GM18907 (cell line): ENCODE measurements around the gene HECTD1.
A peak's percentile ranks its signal among the peaks of the same experiment; 100 is the strongest.
"Not testable (repeated sequence)": the region's sequence is repeated elsewhere in the genome, so short reads cannot be mapped to it uniquely, and the experiment has no call there.

Source experiments
- ATAC-seq: cut with Tn5 transposase; IDR thresholded peaks from one replicate; pipeline ENCODE4 v1.9.1; 2021; ENCODE audit warnings: mild to moderate bottlenecking, moderate library complexity; ENCODE audit not compliant: unreplicated experiment

HECTD1 gene

DNA sequence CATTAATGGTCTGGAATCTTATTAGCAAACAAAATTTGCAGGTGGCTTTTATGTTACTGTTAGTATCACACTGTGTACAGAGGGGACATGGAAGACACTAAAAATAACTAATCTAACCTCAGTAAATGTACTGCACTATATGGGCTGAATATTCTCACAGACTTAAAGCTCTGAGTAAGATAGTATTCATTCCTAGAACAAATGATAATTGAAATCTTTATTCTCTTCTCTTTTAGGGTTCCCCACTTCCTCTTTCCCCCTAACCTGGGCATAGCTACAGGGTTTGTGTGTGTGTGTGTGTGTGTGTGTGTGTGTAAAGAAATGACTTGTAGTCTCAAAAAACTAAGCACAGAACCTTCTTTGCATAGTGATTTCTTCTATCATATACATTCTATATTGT is 21.4 kb upstream of the HECTD1 start:
- ATAC-seq, result peak; percentile 92

GRCh38 chr14:31228533-31228932 is 20.9 kb upstream of the HECTD1 start:
- ATAC-seq, result peak; percentile 44

- ATAC-seq, result no peak
Measured at GRCh38 chr14:31224808-31225207, 17.2 kb upstream of the HECTD1 start.

DNA sequence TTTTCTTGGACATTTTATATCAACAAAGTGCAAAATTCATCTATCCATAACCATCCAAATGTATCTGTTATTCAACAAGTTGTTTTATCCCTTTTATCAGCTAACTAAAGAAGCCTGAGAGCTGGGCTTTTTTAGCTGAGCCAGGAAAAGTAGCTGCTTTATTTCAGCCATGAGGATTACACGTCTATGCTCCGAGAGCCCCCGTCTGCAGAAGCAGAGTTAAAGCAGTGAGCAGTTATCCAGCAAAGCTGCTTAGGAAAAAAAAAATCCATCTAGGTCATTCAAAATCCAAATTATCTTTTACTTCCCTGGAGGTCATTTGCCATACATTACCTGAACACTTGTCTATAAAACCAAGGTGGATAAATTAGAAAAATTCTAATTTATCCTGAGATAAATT is 15.7 kb upstream of the HECTD1 start:
- ATAC-seq, result no peak

- ATAC-seq, result no peak
Measured at GRCh38 chr14:31222834-31223233, 15.2 kb upstream of the HECTD1 start.

- no peak for ATAC-seq
Measured at GRCh38 chr14:31221266-31221665, 13.7 kb upstream of the HECTD1 start.

DNA sequence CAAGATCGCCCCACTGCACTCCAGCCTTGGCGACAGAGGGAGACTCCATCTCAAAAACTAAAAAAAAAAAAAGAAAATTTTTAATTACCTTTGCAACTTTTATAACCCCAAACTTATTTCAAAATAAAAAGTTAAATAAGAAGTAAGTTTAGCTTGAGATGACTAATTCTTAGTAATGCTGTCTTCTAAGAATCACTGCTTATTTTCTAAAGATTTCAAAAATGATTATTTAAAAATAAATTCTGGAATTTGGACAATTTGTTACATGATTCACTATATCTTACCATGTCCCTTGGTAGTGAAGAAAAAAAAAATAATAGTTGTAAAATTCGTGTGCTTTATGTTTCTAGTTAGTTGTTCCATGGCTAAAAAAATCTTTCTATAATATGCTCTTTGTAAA is 11.6 kb upstream of the HECTD1 start:
- ATAC-seq, result no peak

DNA sequence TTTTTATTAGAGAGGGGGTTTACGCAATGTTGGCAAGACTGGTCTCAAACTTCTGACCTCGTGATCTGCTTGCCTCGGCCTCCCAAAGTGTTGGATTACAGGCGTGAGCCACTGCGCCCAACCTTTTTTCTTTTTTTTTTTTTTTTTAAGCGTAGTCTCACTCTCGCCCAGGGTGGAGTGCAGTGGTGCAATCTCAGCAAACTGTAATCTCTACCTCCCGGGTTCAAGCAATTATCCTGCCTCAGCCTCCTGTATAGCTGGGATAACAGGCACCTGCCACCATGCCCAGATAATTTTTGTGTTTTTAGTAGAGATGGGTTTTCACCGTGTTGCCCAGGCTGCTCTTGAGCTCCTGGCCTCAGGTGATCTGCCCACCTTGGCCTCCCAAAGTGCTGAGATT is 8.8 kb upstream of the HECTD1 start:
- no peak for ATAC-seq

- ATAC-seq, result no peak
Measured at GRCh38 chr14:31212893-31213292, 5.3 kb upstream of the HECTD1 start.

DNA sequence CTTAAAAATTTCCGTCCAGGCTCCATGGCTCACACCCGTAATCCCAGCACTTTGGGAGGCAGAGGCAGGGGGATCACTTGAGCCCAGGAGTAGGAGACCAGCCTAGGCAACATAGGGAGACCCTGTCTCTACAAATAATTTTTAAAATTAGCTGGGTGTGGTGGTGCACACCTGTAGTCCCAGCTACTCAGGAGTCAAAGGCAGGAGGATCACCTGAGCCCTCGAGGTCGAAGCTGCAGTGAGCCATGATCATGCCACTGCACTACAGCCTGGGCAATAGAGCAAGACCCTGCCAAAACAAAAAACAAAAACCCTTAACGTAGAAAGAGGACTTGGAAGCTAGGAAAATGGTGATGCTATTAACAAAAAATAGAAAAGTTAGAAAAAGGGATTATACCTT is 2.0 kb upstream of the HECTD1 start:
- ATAC-seq, result no peak

DNA sequence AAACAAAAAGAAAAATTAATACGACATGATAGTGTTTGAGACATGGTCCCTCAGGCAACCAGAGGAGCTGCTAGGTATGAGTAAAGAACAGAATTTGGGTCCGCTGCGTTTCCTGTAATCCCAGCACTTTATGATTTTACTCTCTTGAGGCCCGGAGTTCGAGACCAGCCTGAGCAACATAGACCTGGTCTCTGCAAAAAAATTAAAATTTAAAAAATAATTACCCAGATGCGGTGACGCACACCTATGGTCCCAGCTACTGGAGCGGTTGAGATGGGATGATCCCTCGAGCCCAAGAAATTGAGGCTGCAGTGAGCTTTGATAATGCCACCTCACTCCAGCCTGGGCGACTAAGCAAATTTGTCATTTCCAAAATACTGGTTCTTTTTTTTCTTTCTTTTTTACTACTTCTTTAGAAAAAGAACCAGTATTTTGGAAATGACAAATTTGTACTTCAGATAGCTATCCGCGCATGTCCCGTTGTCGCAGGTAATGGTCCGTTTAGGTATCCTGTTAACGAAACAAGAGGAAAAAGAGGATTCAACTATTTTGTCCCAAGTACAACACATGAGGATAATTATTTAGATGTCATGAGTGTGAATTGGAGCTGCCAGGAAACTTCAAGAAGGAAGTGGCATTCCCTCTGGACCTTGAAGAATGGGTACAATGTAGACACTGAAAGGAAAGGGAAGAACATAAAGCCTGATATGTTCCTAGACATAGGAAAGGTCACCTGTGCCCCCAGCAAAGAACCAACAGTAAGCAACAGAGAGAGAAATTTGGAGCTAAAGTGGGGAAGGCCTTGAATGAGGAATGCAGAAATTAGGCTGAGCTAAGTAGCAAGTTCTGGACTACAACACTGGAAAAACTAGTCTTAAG is 1.2 kb upstream of the HECTD1 start:
- no peak for ATAC-seq

DNA sequence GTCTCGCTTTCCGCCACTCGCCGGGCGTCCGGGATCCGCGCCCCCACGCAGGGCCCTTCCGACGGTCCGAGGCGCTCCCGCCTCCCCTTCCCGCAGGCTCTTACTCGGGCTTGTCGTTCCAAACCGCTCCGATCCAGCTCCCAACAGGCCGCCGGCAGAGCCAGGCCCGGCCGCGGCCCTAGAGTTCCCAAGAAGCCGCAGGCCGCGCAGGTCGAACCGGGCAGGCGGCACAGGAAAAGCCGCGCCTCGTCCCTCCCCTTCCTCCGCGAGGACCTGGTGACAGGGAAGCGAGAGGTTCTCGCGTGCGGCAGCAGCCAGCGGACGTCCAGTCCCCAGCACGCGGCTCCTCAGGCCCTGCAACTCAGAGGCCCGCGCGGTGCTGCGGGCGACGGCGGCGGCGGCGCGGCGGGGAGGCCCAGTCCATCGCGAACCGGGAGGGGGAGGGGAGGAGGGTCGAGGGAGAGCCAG is 272 bp downstream of the HECTD1 start:
- peak; percentile 41 for ATAC-seq

DNA sequence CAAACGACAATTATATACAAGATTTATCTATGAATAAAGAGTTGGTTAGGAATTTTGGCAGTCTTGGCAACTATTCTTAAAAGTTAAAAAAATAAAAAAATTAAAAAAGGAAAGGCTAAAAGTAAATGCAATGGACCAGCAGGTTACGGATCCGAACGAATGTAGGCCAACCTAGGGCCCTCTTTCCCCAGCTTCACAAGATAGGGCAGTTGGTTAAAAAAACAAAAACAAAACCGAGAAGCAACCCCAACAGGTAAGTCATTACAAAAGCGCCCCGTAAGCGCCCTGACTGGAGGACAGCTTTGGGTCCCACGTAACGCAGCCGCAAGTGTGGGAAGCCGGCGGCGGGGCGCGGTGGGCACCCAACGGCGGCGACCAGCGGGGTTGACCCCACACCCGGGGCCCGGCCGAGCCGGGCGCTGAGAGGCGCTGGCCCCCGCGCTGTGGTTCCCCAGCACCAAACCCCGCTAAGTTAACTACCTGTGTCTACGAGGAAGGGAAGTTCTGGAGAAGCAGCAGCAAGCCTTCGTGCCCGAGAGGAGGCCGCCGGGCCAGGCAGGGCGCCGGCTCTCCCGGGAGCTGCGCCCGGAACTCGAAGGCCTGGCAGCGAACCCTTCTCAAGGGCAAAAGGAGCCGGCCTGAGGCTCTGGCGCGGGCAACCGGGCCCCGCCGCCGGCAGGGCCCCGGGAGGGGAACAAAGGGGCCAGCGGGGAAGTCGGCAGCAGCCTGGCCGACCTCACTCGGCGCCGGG is 882 bp downstream of the HECTD1 start:
- peak; percentile 24 for ATAC-seq

GRCh38 chr14:31205681-31206535 is 1.7 kb downstream of the HECTD1 start:
- ATAC-seq, result no peak

GRCh38 chr14:31204593-31205534 is 2.7 kb downstream of the HECTD1 start:
- ATAC-seq, result no peak

GRCh38 chr14:31203899-31204592 is 3.5 kb downstream of the HECTD1 start:
- not testable (repeated sequence) for ATAC-seq

DNA sequence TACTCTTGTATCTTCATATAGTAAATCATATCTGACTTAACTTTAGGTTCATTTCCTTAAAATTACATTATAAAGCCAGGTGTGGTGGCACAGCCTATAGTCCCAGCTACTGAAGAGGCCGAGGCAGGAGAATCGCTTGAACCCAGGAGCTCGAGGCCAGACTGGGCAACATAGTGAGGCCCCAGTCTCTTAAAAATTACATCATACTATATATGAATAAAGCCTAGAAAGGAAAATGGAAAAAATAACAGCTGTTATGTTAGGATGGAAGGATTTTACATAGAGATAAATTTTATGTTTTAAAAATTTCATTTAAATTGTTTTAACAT is 4.2 kb downstream of the HECTD1 start:
- no peak for ATAC-seq

DNA sequence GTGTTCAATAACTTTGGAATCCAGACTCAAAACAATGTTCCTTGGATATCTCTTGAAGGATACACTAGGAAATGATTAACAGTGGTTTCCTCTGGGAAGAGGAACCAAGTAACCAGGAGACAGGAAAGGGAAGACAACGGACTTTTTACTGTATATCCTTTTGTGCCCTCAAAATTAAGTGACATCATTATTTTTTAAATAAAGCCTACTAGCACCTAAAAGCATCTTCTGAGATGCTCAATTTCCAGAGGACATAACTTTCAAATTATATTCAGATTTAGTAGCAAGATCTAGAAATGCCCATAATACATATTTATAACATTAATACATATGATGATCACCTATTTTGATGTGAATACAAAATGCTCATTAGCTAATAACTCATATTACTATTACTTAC is 6.5 kb downstream of the HECTD1 start:
- no peak for ATAC-seq

DNA sequence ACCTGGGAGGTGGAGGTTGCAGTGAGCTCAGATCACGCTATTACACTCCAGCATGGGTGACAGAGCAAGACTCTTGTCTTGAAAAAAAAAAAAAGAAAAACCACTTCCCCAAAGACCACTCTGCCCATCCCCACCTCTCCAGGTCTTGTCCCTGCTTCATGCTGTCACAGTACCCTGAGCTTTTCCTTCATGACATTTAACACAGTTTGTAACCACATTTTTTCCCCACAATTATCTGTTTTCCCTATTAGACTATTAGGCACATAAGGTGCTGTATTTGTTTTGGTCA is 6.9 kb downstream of the HECTD1 start:
- ATAC-seq, result no peak

DNA sequence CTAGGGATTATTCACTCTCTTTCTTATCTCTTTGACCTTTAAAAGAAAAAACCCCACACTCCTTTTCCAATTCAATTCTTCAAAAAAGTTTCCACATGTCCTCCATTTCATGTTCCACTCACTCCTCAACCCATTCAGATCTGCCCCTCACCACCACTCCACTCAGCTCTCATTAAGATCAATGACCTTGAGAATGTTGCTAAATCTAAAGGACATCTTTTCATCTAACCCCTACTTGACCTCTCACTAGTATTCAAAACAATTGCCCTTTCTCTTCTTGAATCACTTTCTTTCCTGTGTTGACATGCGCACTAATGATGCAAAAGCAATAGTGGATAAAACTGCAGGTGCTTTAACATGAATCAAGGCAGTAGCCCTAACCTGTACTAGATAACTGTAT is 9.9 kb downstream of the HECTD1 start:
- no peak for ATAC-seq
